Stomach (tissue), 9 donors: ENCODE measurements around the gene EMILIN3. TPM values are rescaled to one million over a fixed set of nuclear protein-coding genes. Genes with fewer than 3 reads are reported as not detected.

Experiments used
- DNase-seq, 2 donors: peaks; one replicate each; pipeline versions ENCODE4 v3.0.0 to v3.0.0-alpha.2; 2013 to 2019
- H3K27ac ChIP-seq, 5 donors: fragments of 200-600 bp in 4 of 5; sonication (generic) in 4 of 5; one replicate each; pipeline ENCODE4 v1.5.1; 2013 to 2019; ENCODE audit warnings: mild to moderate bottlenecking in 1 of 5, moderate library complexity in 1 of 5
- H3K27me3 ChIP-seq, 3 donors: fragments of 200-600 bp; sonication (generic); one replicate each; pipeline ENCODE4 v1.5.1; 2017 to 2019; ENCODE audit warnings: mixed run types in 1 of 3
- H3K36me3 ChIP-seq, 4 donors: fragments of 200-600 bp; sonication (generic); 1 replicate in 3 of 4; 2 replicates in 1 of 4; pipeline ENCODE4 v1.5.1; 2016 to 2019
- H3K4me1 ChIP-seq, 4 donors: fragments of 200-600 bp; sonication (generic); one replicate each; pipeline ENCODE4 v1.5.1; 2016 to 2019
- H3K4me3 ChIP-seq, 4 donors: fragments of 200-600 bp; sonication (generic) in 3 of 4; one replicate each; pipeline ENCODE4 v1.5.1; 2016 to 2019; ENCODE audit warnings: mild to moderate bottlenecking in 1 of 4
- H3K9me3 ChIP-seq, 4 donors: fragments of 200-600 bp; sonication (generic); one replicate each; pipeline ENCODE4 v1.5.1; 2016 to 2019
- EP300 ChIP-seq: sonication (generic); formaldehyde crosslinking; IDR thresholded peaks from one replicate; pipeline ENCODE4 v1.6.1; 2017; ENCODE audit warnings: antibody characterized with exemption
- POLR2A ChIP-seq, 4 donors: fragments of 450-650 bp; IDR thresholded peaks; one replicate each; pipeline ENCODE4 v1.6.1; 2016; ENCODE audit warnings: antibody characterized with exemption in 4 of 4, control low read depth in 2 of 4, mild to moderate bottlenecking in 1 of 4, moderate library complexity in 1 of 4
- POLR2AphosphoS5 ChIP-seq, 3 donors: sonication (generic); formaldehyde crosslinking; IDR thresholded peaks; one replicate each; pipeline ENCODE4 v1.6.1; 2016; ENCODE audit warnings: antibody characterized with exemption in 3 of 3
- WGBS, 5 donors: extraction: QIAGEN DNeasy Blood & Tissue Kit in 3 of 5; methylation state at CpG; one replicate each; pipeline versions ENCODE4 v1.1.5 to v1.1.7; 2013 to 2018; 5-methylcytosine and 5-hydroxymethylcytosine counted together
- intact Hi-C: fragments of 100-400 bp; cut with DNase I; formaldehyde crosslinking; loops from one replicate; pipeline ENCODE4 v1.15.1; 2023; ENCODE audit warnings: low total_unique reads
- polyA plus RNA-seq, 3 donors: library from polyadenylated mRNA; stranded (reverse); fragments of 200-250 nt; gene quantifications; one replicate each; pipeline ENCODE4 v1.2.3, GENCODE V29; 2013
- total RNA-seq, 5 donors: library from RNA; depleted of rRNA; stranded (reverse); fragments of >200 nt; gene quantifications; one replicate each; pipeline versions ENCODE4 v1.1.0 to v1.2.3, GENCODE V29; 2014 to 2016
- TF ChIP-seq, protein P1 (sequence below), 7 experiments: fragments of 450-650 bp in 4 of 7; fragments of 200-600 bp in 3 of 7; sonication (generic) in 3 of 7; IDR thresholded peaks; one replicate each; pipeline ENCODE4 v1.5.1; 2016 to 2019; ENCODE audit warnings: antibody characterized with exemption in 7 of 7, control low read depth in 2 of 7, mild to moderate bottlenecking in 1 of 7
- donor health status: healthy with polysubstance abuse.
- donor health status: Bipolar disorder and iron deficiency.
- donor health status: healthy.

Gene EMILIN3
- total and polyA plus RNA-seq, 8 donors = 0.37 to 4.0 (median 2.6) TPM; not detected in 1

DNA sequence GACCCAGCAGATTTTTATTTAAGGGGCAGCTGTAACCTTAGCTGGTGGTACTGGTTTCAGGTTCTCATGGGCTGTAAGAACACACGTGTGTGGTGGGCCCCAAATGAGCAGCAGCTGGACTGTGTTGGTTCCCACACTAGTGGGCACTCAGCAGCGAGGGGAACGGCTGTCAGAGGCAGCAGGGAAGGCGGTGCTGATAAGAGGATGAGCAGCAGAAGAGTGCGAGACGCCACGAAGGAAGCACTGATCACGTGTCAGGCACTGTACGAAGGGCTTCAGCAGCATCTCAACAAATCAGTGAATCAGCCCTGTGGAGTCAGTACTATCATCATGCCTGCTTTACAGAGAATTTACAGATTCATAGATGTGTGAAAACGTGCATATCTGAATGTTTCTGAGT lies 41.0 kb upstream of the EMILIN3 start:
- no peaks in the 10 kb centered on the region for H3K9me3 ChIP-seq
- 84 to 88% (median 87%) methylated on average over 10 of the region's 10 CpGs for WGBS, 5 donors
- H3K4me3 ChIP-seq = no peak overlapping the region
- peaks cover 43 to 100% (median 97%) of the 10 kb centered on the region in 4 donors for H3K36me3 ChIP-seq
- intact Hi-C loops = no loop called here
- no peaks in the 10 kb centered on the region for H3K27me3 ChIP-seq
- TF ChIP-seq EP300 = no peak
- TF ChIP-seq, protein P1, sequence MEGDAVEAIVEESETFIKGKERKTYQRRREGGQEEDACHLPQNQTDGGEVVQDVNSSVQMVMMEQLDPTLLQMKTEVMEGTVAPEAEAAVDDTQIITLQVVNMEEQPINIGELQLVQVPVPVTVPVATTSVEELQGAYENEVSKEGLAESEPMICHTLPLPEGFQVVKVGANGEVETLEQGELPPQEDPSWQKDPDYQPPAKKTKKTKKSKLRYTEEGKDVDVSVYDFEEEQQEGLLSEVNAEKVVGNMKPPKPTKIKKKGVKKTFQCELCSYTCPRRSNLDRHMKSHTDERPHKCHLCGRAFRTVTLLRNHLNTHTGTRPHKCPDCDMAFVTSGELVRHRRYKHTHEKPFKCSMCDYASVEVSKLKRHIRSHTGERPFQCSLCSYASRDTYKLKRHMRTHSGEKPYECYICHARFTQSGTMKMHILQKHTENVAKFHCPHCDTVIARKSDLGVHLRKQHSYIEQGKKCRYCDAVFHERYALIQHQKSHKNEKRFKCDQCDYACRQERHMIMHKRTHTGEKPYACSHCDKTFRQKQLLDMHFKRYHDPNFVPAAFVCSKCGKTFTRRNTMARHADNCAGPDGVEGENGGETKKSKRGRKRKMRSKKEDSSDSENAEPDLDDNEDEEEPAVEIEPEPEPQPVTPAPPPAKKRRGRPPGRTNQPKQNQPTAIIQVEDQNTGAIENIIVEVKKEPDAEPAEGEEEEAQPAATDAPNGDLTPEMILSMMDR (IDR thresholded peaks at IDR 0.05) = no peak
- no peak for TF ChIP-seq POLR2A (IDR thresholded peaks at IDR 0.05)
- DNase-seq = no peak
- H3K4me1 ChIP-seq = peaks cover 6 to 40% (median 17%) of the 10 kb centered on the region in 4 donors
- peak overlapping the region in 1 of 5 donors; percentile 40 for H3K27ac ChIP-seq

DNA sequence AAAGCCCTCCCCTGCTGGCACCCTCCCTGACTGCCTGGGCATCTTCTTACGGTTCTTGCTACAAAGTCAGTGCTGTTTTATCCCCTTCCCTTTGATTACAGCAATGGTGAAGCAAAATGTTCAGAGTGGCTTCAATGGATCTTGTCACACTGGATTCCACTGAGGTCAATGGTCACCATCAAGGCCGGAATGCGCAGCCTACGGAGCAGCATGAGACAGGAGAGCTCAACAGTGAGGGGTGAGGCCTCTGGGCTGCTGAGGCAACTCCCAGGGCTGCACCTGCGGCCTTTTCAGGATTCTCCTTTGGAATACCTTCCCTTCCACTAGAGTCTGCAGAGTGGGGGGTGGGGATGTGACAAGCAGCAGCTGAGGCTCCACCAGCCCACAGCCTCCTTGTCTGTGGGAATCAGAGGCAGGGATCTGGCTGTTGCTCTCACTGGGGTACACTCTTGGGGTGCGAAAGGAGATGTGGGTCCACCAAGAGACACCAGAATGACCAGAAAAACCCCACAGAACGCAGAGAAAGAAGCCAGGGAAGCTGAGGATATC lies 40.4 kb upstream of the EMILIN3 start:
- TF ChIP-seq POLR2AphosphoS5 (IDR thresholded peaks at IDR 0.05) (no peak), POLR2A (IDR thresholded peaks at IDR 0.05) (no peak), EP300 (no peak)
- TF ChIP-seq, protein P1 (IDR thresholded peaks at IDR 0.05) = no peak
- Histone ChIP-seq H3K4me1 (peaks cover 6 to 40% (median 16%) of the 10 kb centered on the region in 4 donors), H3K36me3 (peaks cover 43 to 94% (median 91%) of the 10 kb centered on the region in 4 donors), H3K4me3 (no peak overlapping the region), H3K27ac (peak overlapping the region in 1 of 5 donors; percentile 40), H3K9me3 (no peaks in the 10 kb centered on the region), H3K27me3 (no peaks in the 10 kb centered on the region)
- 78 to 90% (median 88%) methylated on average over 3 to 7 of the region's 7 CpGs for WGBS, 5 donors
- intact Hi-C loops = no loop called here
- no peak for DNase-seq

DNA sequence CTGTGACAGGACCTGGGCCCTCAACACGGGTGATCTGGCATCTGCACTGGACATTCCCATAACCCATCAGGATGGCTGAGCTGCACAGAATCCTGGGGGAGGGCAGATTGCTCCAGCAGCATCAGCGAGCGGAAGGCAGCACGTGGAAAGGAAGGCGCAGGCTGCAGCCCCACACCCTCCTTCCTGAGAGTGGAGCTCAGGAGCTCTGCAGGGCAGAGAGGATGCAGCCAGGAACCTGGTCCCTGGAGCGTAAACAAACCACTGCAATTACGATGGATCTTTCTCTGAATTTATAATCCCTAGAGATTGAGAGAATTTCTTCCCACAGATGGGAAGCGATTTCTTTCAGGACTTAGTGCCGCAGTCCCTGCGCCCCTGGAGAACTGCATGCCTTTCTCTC lies 39.7 kb upstream of the EMILIN3 start:
- no peaks in the 10 kb centered on the region for H3K9me3 ChIP-seq
- TF ChIP-seq POLR2A (IDR thresholded peaks at IDR 0.05) = no peak
- TF ChIP-seq, protein P1 (IDR thresholded peaks at IDR 0.05) = no peak
- no peak for TF ChIP-seq EP300
- no peak for TF ChIP-seq POLR2AphosphoS5 (IDR thresholded peaks at IDR 0.05)
- WGBS, 5 donors = 71 to 85% (median 83%) methylated on average over 10 of the region's 10 CpGs
- peaks cover 6 to 35% (median 13%) of the 10 kb centered on the region in 4 donors for H3K4me1 ChIP-seq
- H3K27ac ChIP-seq = no peak overlapping the region
- H3K36me3 ChIP-seq = peaks cover 43 to 87% (median 85%) of the 10 kb centered on the region in 4 donors
- no peaks in the 10 kb centered on the region for H3K27me3 ChIP-seq
- intact Hi-C loops = no loop called here
- DNase-seq = no peak
- H3K4me3 ChIP-seq = no peak overlapping the region

DNA sequence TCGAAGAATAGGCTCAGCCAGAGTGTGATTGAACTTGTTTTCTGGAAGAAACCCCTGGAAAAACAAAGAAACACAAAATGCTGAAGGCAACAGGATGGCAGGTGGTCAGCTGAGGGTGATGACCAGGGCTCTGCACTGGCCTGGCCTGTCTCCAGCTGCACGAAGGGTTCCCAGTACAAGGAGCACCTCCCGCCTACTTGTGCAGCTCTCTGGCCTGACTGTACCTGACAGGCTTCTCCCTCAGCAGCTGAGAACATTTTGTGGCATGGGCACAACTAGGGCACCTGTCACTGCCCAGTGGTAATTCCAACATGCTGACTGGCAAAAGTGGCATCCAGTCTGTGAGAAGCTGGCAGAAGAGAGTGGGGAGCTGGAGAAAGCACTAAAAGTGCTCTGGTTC lies 38.8 kb upstream of the EMILIN3 start:
- TF ChIP-seq EP300 = no peak
- TF ChIP-seq, protein P1 (IDR thresholded peaks at IDR 0.05) = no peak
- no peak for TF ChIP-seq POLR2AphosphoS5 (IDR thresholded peaks at IDR 0.05)
- no peak for TF ChIP-seq POLR2A (IDR thresholded peaks at IDR 0.05)
- DNase-seq = no peak
- intact Hi-C loops = no loop called here
- no peaks in the 10 kb centered on the region for H3K9me3 ChIP-seq
- H3K4me3 ChIP-seq = no peak overlapping the region
- peaks cover 5 to 26% (median 12%) of the 10 kb centered on the region in 4 donors for H3K4me1 ChIP-seq
- H3K27ac ChIP-seq = no peak overlapping the region
- no peaks in the 10 kb centered on the region for H3K27me3 ChIP-seq
- WGBS, 5 donors = 82 to 93% (median 92%) methylated on average over 3 of the region's 3 CpGs
- H3K36me3 ChIP-seq = peaks cover 42 to 78% (median 76%) of the 10 kb centered on the region in 4 donors
